ENCODE results near the gene GRIK3. TPM values are rescaled to one million over a fixed set of nuclear protein-coding genes. Genes with fewer than 3 reads are reported as not detected.

The GRIK3 gene
- polyA plus RNA-seq, 1 experiment: not detected

DNA sequence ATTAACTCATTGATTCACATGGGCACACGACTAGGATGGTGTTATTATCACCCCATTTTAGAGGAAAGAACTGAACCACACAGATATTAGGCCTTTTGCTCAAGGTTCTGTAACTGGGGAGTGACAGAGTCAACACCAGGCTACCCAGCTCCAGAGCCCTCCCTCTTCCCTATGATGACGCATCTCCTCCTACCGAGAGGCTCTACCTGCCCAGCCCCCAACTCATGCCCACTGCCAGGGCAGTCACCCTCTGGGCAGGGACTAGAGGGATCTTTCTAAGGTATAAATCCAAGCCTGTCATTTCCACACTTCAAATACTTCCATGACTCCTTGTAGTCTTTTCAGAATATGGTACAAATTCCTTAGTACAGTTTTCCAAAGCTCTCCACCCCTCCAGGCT lies 171.3 kb downstream of the GRIK3 start:
- Histone ChIP-seq H3K27me3 (ENCODE audit: control insufficient read depth, insufficient read depth, low read length) (no peaks in the 10 kb centered on the region), H3K9me3 (ENCODE audit: control insufficient read depth, insufficient read depth, low read length) (no peaks in the 10 kb centered on the region), H3K4me3 (ENCODE audit: low read depth, low read length) (no peak overlapping the region), H3K27ac (ENCODE audit: low read depth, low read length) (no peak overlapping the region)
- no peak for DNase-seq (ENCODE audit: low read depth, low spot score)
- ChIA-PET CTCF (no interaction called here), POLR2A (no interaction called here)
- TF ChIP-seq, protein P1, sequence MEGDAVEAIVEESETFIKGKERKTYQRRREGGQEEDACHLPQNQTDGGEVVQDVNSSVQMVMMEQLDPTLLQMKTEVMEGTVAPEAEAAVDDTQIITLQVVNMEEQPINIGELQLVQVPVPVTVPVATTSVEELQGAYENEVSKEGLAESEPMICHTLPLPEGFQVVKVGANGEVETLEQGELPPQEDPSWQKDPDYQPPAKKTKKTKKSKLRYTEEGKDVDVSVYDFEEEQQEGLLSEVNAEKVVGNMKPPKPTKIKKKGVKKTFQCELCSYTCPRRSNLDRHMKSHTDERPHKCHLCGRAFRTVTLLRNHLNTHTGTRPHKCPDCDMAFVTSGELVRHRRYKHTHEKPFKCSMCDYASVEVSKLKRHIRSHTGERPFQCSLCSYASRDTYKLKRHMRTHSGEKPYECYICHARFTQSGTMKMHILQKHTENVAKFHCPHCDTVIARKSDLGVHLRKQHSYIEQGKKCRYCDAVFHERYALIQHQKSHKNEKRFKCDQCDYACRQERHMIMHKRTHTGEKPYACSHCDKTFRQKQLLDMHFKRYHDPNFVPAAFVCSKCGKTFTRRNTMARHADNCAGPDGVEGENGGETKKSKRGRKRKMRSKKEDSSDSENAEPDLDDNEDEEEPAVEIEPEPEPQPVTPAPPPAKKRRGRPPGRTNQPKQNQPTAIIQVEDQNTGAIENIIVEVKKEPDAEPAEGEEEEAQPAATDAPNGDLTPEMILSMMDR (IDR thresholded peaks at IDR 0.05; ENCODE audit: low read depth, low read length): no peak

DNA sequence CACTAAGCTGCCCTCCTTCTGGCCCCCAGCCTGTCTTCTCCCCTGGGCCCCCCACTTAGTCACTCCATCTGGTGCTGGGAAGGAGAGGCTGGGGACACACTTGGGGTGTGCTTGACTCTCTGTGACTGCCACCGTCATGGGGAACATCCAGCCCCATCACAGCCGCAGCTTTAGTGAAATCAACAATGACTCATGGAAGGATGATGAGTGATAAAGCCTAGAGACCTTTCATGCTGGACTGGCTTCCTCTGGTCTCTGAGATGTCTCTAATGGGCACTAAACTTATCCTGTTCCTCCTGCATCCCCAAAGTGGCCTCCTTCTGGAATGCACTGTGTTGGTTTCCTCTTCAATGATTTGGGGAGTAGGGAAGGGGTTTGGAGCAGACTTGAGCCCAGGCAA lies 172.9 kb downstream of the GRIK3 start:
- ChIA-PET POLR2A (no interaction called here), CTCF (no interaction called here)
- Histone ChIP-seq H3K27me3 (ENCODE audit: control insufficient read depth, insufficient read depth, low read length) (no peaks in the 10 kb centered on the region), H3K9me3 (ENCODE audit: control insufficient read depth, insufficient read depth, low read length) (no peaks in the 10 kb centered on the region), H3K4me3 (ENCODE audit: low read depth, low read length) (no peak overlapping the region), H3K27ac (ENCODE audit: low read depth, low read length) (no peak overlapping the region)
- TF ChIP-seq, protein P1 (IDR thresholded peaks at IDR 0.05; ENCODE audit: low read depth, low read length): no peak
- no peak for DNase-seq (ENCODE audit: low read depth, low spot score)

DNA sequence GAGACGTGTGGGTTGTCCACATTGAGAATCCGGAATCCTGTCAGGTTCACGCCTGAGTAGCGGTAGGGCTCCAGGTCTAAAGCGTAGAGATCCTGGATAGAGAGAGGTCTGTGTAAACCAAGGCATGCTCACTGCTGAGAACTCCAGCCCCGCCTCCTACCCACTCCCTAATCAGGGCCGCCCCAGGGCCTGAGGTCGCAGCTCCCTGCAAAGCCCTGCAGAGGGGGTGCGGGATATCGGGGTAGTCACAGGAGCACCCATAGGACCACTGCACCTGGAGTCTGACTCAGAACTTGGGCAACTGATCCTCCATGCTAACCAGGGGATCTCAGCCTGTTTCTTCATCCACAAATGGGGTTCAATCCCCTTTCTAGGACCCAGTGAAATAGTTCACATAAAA lies 174.4 kb downstream of the GRIK3 start:
- DNase-seq (ENCODE audit: low read depth, low spot score): no peak
- ChIA-PET CTCF (no interaction called here), POLR2A (no interaction called here)
- Histone ChIP-seq H3K27ac (ENCODE audit: low read depth, low read length) (no peak overlapping the region), H3K4me3 (ENCODE audit: low read depth, low read length) (no peak overlapping the region), H3K27me3 (ENCODE audit: control insufficient read depth, insufficient read depth, low read length) (no peaks in the 10 kb centered on the region), H3K9me3 (ENCODE audit: control insufficient read depth, insufficient read depth, low read length) (no peaks in the 10 kb centered on the region)
- TF ChIP-seq, protein P1 (IDR thresholded peaks at IDR 0.05; ENCODE audit: low read depth, low read length): no peak

DNA sequence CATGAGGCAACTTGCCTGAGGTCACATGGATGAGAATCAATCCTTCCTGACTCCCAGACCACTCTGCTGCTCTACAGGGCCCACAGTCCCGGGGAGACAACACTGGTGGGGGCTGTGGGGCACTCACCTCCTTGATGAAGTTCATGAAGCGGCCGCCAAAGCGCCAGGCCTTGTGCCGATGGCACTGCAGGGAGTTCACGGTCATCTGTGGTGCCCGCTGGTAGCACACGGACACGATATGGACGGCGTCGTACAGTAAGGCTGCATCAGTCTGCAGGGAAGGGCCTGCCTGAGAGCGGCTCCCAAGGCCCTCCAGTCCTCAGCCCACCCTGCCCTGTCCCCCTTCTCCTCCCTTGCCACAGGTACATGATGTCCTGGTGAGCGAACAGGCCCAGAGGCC lies 175.3 kb downstream of the GRIK3 start:
- Histone ChIP-seq H3K9me3 (ENCODE audit: control insufficient read depth, insufficient read depth, low read length) (no peaks in the 10 kb centered on the region), H3K27ac (ENCODE audit: low read depth, low read length) (no peak overlapping the region), H3K27me3 (ENCODE audit: control insufficient read depth, insufficient read depth, low read length) (no peaks in the 10 kb centered on the region), H3K4me3 (ENCODE audit: low read depth, low read length) (no peak overlapping the region)
- ChIA-PET POLR2A (no interaction called here), CTCF (no interaction called here)
- TF ChIP-seq, protein P1 (IDR thresholded peaks at IDR 0.05; ENCODE audit: low read depth, low read length): no peak
- no peak for DNase-seq (ENCODE audit: low read depth, low spot score)

DNA sequence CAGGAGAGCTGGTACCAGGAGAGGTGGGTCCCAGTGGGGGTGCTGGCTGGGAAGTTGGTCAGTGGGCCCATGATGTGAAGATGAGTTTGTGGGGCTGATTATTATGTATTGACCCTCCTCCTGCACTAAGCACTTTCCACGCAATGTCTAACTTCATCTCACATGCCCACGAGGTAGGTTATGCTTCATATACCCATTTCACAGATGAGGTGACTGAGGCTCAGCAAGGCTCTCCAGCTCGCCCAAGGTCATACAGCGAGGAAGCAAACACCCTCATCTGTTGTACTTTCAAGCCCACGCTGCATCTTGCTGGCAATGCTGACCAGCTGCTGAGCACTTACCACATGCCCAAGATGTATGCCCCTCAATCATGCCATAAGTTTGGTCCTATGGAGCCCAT lies 175.8 kb downstream of the GRIK3 start:
- Histone ChIP-seq H3K27ac (ENCODE audit: low read depth, low read length) (no peak overlapping the region), H3K4me3 (ENCODE audit: low read depth, low read length) (no peak overlapping the region), H3K9me3 (ENCODE audit: control insufficient read depth, insufficient read depth, low read length) (no peaks in the 10 kb centered on the region), H3K27me3 (ENCODE audit: control insufficient read depth, insufficient read depth, low read length) (no peaks in the 10 kb centered on the region)
- TF ChIP-seq, protein P1 (IDR thresholded peaks at IDR 0.05; ENCODE audit: low read depth, low read length): no peak
- ChIA-PET CTCF (no interaction called here), POLR2A (no interaction called here)
- no peak for DNase-seq (ENCODE audit: low read depth, low spot score)

Measured in AG04450 (cell line).